Stimulated activated CD4-positive, alpha-beta T cell treated with anti-CD3 and anti-CD28 coated beads, Interleukin-1b, Interleukin-23, amount 100 ng/mL, for 4 hours (primary cell): ENCODE results near the gene PLA2G12B.
"Not testable (repeated sequence)": the region's sequence is repeated elsewhere in the genome, so short reads cannot be mapped to it uniquely, and the experiment has no call there.

ENCODE experiments used
- DNase-seq, 2 donors: peaks; one replicate each; pipeline ENCODE4 v3.0.0-alpha.2; 2020; ENCODE audit warnings: low read depth in 2 of 2

Gene PLA2G12B, protein sequence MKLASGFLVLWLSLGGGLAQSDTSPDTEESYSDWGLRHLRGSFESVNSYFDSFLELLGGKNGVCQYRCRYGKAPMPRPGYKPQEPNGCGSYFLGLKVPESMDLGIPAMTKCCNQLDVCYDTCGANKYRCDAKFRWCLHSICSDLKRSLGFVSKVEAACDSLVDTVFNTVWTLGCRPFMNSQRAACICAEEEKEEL

DNA sequence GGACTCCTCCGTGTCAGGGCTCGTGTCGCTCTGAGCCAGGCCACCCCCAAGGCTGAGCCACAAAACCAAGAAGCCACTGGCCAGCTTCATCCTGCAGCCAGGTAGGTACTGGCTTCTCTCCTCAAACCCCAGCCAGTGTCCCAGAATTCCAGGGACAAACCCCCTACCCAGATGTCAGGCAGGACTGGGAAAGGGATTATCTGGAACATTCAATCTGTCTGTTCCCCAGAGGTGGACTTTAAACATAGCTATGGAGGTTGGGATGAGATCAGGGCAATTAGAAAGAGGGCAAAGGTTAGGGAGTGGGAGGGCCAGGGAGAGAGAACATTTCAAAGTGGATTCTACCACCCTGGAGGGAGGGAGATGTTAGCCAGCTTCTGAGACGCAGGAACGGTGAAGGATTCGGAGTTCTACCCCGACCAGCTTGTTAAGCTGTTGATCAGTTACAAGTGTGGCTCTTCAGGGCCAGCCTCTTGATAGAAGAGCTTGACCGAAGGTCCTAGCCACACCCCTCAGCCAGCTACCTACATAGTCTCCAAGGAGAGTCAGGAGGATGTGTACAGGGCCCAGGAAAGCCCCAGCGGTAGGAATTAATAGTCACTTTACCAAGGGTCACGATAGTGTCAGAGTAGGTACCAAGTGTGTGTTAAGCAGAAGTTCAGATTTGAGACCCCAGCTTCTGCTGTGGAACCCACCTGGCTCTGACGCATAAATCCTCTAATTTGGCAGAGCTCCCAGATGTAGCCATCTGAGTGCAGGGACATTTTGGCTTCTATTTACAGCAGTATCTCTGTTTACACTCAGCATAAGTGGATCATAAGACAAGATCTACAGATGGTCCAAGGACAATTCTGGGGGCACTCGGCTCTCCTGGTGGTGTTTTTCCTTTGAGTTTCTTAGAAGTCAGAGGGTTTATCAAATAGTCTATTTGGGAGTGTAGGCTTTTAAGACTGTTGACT, at the start of gene PLA2G12B:
Gene PLA2G12B, minus strand, starts transcription at position 211 of the 959 bp plus-strand sequence. Its CDS starts 121 bp downstream, at position 90.
- no peak for DNase-seq

DNA sequence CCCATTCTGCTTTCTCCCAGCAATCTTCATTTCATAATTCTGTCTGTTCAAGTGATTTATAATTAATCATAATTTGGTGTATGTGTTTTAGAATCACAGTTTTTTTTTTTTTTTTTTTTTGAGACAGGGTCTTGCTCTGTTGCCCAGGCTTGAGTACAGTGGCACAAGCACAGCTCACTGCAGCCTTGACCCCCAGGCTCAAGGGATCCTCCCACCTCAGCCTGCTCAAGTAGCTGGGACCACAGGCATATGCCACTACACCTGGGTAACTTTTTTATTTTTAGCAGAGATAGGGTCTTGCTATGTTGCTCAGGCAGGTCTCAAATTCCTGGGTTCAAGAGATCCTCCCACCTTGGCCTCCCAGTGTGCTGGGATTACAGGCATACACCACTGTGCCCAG, 49.2 kb upstream of the PLA2G12B start:
- DNase-seq = no peak

GRCh38 chr10:73000973-73001372, 46.4 kb upstream of the PLA2G12B start:
- no peak for DNase-seq

DNA sequence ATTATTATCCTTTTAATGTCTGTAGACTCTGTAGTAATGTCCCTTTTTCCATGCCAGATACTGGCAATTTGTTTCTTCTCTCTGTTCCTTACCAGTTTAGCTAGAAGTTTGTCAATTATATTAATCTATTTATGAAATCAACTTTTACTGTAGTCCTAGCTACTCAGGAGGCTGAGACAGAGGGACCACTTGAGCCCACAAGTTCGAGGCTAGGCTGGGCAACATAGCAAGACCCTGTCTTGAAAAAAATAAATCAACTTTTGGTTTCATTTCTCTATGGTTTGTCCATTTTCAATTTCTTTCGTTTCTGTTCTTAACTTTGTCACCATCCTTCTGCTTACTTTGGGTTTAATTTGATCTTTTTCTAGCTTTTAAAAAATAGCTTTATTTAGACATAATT, 42.5 kb upstream of the PLA2G12B start:
- no peak for DNase-seq

DNA sequence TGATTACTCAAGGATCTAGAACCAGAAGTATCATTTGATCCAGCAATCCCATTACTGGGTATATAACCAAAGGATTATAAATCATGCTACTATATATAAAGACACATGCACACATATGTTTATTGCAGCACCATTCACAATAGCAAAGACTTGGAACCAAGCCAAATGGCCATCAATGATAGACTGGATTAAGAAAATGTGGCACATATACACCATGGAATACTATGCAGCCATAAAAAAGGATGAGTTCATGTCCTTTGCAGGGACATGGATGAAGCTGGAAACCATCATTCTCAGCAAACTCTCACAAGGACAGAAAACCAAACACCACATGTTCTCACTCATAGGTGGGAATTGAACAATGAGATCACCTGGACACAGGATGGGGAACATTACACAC, 40.9 kb upstream of the PLA2G12B start:
- not testable (repeated sequence) for DNase-seq

DNA sequence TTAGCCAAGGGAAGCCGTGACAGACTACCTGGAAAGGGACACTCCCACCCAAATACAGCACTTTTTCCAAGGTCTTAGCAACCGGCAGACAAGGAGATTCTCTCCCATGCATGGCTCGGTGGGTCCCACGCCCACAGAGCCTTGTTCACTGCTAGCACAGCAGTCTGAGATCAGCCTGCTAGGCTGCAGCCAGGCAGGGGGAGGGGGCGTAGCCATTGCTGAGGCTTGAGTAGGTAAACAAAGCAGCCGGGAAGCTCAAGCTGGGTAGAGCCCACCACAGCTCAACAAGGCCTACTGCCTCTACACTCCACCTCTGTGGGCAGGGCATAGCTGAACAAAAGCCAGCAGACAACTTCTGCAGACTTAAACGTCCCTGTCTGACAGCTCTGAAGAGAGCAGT, 35.2 kb upstream of the PLA2G12B start:
- DNase-seq = not testable (repeated sequence)

DNA sequence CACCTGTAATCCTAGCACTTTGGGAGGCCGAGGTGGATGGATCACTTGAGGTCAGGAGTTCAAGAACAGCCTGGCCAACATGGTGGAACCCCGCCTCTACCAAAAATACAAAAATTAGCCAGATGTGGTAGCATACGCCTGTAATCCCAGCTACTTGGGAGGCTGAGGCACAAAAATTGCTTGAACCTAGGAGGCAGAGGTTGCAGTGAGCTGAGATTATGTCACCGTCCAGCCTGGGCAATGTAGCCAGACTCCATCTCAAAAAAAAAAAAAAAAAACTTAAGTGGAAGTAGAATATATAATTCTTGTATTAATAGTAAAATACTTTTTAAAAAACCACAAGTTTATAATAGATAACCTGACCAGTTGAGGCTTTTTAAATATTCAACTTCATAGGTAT, 30.0 kb upstream of the PLA2G12B start:
- DNase-seq = not testable (repeated sequence)

- DNase-seq = no peak
These were observed 27.4 kb upstream of the PLA2G12B start for GRCh38 chr10:72981882-72982529.

DNA sequence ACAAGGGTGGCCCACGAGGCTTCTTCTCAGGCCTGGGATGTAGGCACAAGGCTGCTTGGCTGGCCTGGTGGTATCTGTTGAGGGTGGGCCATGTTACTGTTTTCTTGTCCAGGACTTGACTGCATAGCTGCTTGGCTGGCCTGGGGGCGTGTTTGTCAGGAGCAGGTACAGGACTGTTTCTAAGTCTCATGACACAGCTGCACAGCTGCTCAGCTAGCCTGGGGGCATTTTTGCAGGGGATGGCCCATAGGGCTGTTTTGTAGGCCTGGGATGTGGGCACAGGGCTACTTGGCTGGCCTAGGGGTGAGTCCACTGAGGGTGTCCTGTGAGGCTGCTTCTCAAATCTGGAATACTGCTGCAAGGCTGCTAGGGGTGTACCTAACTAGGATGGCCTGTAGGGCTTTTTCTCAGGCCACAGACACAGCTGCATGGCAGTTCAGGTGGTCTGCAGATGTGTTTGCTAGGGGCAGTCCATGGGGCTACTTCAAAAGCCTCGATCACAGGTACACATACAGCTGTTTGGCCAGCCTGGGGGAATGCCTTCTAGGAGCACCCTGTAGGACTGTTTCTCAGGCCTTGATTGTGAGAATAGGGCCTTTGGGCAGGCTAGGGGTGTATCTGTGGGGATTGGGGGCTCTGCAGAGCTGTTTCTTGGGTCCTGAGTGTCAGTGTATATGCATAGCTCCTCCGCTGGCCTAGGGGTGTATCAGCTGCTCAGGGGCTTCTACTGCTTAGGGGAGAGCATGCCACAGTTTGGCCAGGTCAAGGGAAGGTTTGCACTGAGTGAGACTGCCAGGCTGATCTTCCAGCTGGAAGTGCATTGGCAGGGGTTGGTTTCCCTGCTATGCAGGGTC, 26.6 kb upstream of the PLA2G12B start:
- DNase-seq = no peak

- DNase-seq = no peak
These were observed 25.7 kb upstream of the PLA2G12B start for GRCh38 chr10:72980348-72980747.

GRCh38 chr10:72979709-72980108, 25.1 kb upstream of the PLA2G12B start:
- no peak for DNase-seq

- DNase-seq = no peak
These were observed 22.3 kb upstream of the PLA2G12B start for GRCh38 chr10:72976886-72977285.

DNA sequence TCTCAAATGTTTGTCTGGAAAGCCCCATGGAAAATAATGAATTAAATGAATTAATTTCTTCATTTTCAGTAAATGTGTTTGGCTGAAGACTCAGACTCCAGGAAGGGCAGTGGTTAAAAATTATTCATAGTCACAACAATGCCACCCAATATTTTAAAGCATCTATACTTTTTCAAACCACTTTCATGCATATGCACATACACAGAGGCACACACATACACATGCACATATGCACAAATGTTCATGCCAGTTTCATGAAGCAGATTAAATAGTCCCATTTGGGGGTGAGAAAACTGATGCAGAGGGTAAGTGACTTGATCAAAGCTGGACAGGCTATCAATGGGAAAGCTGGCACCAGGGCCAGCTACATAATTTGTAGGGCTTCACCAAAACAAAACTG, 1.4 kb upstream of the PLA2G12B start:
- DNase-seq = no peak

- DNase-seq = no peak
These were observed 393 bp downstream of the PLA2G12B start for GRCh38 chr10:72954230-72954595.

DNA sequence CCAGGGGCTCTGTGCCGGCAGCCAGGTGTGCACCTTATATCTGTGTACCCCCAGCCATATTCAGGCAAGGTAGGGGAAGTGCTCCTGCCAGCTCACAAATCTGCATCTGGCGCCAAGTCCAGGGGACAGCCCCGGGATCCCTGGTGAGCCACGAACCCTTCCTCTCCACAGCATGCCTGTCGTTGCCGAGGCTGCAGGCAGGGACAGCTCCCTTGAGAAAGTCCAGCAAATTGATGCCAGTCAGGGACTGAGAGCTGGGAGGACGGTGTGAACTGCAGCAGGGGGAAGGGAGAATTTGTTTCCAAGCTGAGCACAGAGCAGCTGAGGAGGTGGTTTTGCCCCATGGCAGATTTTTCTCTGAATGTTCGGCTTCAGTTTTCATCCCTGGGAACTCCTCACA, 919 bp downstream of the PLA2G12B start:
- DNase-seq = no peak

GRCh38 chr10:72952642-72953158, 1.9 kb downstream of the PLA2G12B start:
- no peak for DNase-seq

DNA sequence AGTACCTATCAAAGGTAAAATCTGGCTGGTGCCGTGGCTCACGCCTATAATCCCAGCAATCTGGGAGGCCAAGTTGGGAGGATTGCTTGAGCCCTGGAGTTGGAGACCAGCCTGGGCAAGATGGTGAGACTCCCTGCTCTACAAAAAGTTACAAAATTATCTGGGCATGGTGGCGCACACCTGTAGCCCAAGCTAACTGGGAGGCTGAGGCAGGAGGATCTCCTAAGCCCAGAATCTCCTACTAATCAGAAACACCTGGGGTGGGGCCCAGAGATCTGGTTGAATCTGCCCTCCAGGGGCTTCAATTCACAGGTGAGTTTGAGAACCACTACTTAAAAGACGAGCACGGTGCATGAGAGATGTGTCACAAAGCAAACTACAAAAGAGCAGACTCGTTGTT, 2.4 kb downstream of the PLA2G12B start:
- no peak for DNase-seq

DNA sequence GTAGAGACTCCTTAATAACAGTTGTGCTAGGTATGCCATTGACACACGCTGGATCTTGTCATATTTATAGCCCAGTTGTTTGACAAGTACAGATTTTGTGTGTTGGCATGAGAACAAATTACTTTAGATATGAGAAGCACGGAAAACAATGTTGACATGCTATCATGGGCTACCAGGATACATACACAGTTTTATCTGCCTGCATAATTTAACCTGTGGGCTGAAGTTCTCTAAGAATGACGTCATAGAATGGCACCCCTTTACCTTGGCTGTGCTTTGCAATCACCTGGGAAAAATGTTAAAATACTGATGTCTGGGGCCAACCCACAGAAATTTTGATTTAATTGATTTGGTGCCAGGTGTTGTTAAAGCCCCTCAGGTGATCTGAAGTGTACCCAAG, 2.8 kb downstream of the PLA2G12B start:
- no peak for DNase-seq

- DNase-seq = no peak
These were observed 5.8 kb downstream of the PLA2G12B start for GRCh38 chr10:72948762-72949161.

DNA sequence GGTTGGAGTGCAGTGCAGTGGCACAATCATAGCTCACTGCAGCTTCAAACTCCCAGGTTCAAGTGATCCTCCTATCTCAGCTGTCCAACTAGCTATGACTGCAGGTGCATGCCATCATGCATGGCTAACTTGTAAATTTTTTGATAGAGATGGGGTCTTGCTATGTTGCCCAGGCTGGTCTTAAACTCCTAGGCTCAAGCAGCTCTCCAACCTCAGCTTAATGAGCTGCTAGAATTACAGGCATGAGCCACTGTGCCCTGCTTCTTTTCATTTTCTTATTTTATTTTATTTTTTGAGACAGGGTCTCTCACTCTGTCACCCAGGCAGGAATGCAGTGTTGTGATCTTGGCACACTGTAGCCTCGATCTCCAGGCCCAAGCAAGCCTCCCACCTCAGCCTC, 7.6 kb downstream of the PLA2G12B start:
- DNase-seq = no peak

GRCh38 chr10:72943498-72944234, 10.9 kb downstream of the PLA2G12B start:
- no peak for DNase-seq
